Fibroblast of skin of abdomen (primary cell): ENCODE results near the gene CCDC148.
"Not testable (repeated sequence)": the region's sequence is repeated elsewhere in the genome, so short reads cannot be mapped to it uniquely, and the experiment has no call there.

Experiments
- DNase-seq: peaks from one replicate; pipeline ENCODE4 v3.0.0-alpha.2; 2013

Gene CCDC148

GRCh38 chr2:158481116-158481515, 24.6 kb upstream of the CCDC148 start:
- no peak for DNase-seq

GRCh38 chr2:158478816-158479215, 22.3 kb upstream of the CCDC148 start:
- no peak for DNase-seq

- DNase-seq: no peak
Measured at GRCh38 chr2:158478237-158478636, 21.7 kb upstream of the CCDC148 start.

GRCh38 chr2:158477202-158477601, 20.6 kb upstream of the CCDC148 start:
- no peak for DNase-seq

- not testable (repeated sequence) for DNase-seq
Measured at GRCh38 chr2:158474526-158475011, 18.0 kb upstream of the CCDC148 start.

- no peak for DNase-seq
Measured at GRCh38 chr2:158473719-158474392, 17.3 kb upstream of the CCDC148 start.

GRCh38 chr2:158473300-158473699, 16.7 kb upstream of the CCDC148 start:
- not testable (repeated sequence) for DNase-seq

- not testable (repeated sequence) for DNase-seq
Measured at GRCh38 chr2:158472829-158473228, 16.3 kb upstream of the CCDC148 start.

- DNase-seq: no peak
Measured at GRCh38 chr2:158467248-158467647, 10.7 kb upstream of the CCDC148 start.

- no peak for DNase-seq
Measured at GRCh38 chr2:158464426-158465281, 8.1 kb upstream of the CCDC148 start.

GRCh38 chr2:158463496-158464095, 7.0 kb upstream of the CCDC148 start:
- DNase-seq: peak; percentile 40

- DNase-seq: no peak
Measured at GRCh38 chr2:158460632-158461297, 4.2 kb upstream of the CCDC148 start.

- no peak for DNase-seq
Measured at GRCh38 chr2:158459161-158460003, 2.8 kb upstream of the CCDC148 start.

- DNase-seq: no peak
Measured at GRCh38 chr2:158458617-158458920, 2.0 kb upstream of the CCDC148 start.

- peak; percentile 45 for DNase-seq
Measured at GRCh38 chr2:158457826-158458616, 1.5 kb upstream of the CCDC148 start.

- DNase-seq: peak; percentile 61
Measured at GRCh38 chr2:158457092-158457825, 706 bp upstream of the CCDC148 start.

GRCh38 chr2:158443606-158444005, 12.9 kb downstream of the CCDC148 start:
- DNase-seq: no peak

- not testable (repeated sequence) for DNase-seq
Measured at GRCh38 chr2:158439062-158439461, 17.5 kb downstream of the CCDC148 start.

GRCh38 chr2:158433716-158434115, 22.8 kb downstream of the CCDC148 start:
- DNase-seq: not testable (repeated sequence)

- no peak for DNase-seq
Measured at GRCh38 chr2:158432117-158432516, 24.4 kb downstream of the CCDC148 start.
